Measurements from ENCODE around the gene BCAS3.

The BCAS3 gene

GRCh38 chr17:61404913-61405685 is 727.4 kb downstream of the BCAS3 start:
- DNase-seq, result no peak

- no peak for DNase-seq
These were observed 728.3 kb downstream of the BCAS3 start for GRCh38 chr17:61405686-61406536.

DNA sequence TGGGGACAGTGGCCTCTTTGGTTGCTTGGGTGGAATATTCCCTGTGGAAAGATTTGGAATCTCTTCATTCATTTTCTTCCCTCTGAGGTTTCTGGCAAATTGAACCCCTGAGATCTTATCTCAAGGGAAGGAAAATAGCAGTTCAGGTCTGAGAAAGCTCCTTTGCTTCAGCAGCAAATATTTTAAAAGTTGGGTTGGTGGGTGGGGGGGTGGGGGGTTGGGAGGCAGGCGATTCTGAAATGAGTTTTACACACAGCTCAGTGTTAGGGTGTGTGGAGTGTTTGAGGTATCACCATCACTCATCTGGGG is 728.8 kb downstream of the BCAS3 start:
- no peak for DNase-seq

DNA sequence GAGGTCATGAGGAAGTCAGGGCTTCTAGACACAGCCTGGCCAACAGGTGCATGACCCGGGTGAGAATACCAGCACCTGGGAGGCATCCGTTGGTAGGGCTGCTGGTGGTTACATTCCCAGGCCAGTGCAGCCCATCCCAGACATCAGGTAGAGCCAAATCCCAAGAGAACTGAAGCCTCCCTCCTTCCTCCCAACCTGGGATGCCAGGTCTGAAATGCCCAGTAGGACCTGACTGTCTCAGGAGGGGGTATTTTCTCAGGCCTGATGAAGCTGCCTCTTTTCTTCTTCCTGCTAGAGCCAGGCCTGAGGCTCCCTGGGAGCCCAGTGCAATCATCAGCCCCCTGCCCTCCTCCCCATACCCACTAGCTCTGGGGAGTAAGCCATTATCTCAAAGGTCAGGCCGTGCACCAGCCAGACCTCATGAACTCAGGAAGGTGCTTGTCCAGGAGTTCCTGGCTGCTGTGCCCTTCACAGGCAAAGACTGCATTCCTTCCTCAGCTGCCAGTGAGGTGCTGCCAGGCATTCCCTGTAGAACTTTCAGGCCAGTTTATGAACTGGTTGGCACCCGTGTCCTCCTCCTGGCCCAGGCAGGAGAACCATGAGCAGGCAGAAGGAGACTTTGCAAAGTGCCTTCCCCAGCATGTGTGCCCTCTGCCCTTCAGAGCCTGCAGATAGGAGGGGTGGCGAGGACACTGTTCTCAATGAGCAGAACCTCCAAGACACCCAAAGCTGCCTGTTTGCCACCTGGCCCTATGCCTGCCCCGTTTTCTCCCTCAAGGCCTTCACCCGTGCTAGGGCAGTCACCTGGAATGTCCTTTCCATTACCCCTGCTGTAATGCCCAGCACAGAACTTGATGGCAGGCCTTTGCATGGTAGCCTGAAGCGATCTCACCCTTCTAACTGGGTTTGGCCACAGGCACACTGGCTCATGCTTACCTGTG is 729.6 kb downstream of the BCAS3 start:
- DNase-seq, result no peak

- no peak for DNase-seq
These were observed 730.7 kb downstream of the BCAS3 start for GRCh38 chr17:61408151-61409041.

DNA sequence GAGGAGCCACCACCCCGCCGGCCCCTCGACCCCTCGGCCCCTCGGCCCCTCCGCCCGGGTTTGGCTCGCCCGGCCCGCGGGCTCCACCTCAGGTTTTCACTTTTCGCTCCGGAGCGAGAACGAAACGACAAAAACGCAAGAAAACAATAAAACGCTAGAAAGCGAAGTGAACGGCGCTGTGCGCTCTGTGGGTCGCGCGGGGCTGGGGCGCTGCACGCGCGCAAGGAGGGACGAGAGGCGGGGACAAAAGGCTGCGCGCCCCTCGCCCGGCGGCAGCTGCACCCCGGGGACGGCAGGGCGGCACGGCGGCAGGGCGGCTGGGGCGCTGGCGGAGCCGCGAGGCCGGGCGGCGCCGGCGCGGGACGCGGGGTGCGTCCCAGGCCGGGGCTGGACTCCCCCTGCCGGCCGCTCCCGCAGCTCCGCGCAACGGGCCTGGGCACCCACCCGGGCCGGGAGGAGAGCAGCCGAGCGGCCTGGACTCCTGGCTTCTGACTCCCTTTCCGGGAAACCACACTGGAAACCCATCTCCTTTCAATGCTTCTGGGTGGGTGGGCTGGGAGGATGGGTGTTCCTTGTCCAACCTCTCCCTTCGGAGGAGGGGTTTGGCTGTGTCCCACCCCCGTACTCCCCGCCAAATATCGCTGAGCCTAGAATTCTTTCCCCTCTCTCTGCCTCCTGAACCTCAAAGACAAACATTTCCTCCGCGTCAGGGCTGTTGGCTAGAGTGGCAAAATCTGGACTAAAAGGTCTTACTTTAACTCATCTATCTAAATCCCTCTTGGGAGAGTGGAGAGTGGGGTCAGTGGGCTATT is 731.9 kb downstream of the BCAS3 start:
- DNase-seq, result peak; percentile 65

DNA sequence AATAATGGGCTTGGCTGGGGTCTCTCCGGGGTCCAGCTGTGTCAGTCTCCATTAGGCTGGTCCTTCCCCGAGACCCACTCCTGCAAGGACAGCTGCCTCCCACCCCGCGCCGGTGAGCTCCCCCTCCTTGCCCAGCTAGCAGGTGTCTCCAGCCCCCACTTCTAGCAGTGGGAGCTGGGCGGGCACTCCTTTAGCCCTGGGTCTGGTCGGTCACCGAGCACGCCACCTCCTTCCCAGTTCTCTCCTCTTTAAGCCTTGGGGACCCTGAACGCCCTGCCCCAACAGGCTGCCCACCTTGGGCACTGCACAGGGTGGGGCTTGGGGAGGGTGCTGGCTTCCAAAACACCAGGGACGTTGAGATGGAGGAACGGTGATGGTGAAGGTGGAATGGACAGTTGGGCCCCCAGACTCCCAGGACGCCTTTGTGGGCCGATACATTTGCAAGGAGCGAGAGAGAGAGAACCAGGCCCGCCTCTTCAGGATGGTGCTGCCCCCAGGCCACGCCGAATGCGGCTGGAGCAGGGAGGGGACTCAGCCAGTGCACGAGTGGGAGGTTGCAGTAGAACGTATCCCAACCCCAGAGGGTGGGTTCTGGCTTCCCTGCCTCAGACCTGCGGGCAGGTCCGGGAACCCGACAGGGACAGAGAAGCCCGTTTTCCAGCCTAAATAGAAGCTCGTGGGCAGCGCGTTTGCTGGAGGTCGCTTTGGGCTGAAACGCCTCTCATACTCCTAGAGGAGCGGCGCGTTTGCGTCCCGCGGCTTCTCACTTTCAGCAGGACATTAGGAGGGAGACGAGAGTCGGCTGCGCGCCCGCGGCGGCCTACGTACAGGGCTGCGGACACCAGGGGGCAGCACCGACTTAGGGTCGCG is 732.7 kb downstream of the BCAS3 start:
- DNase-seq, result peak; percentile 60

DNA sequence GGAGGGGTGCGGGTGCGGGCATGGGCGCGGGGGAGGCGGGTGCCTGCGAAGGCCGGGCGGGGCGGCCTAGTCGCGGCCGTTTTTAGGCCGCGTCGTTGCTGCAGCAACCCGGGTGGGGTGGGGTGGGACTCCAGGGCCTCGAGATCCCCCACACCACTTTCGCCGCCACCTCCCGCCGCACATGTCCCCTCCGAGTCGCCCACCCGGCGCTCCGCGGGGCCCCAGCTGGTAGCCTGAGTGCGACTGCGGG is 733.3 kb downstream of the BCAS3 start:
- DNase-seq, result no peak

DNA sequence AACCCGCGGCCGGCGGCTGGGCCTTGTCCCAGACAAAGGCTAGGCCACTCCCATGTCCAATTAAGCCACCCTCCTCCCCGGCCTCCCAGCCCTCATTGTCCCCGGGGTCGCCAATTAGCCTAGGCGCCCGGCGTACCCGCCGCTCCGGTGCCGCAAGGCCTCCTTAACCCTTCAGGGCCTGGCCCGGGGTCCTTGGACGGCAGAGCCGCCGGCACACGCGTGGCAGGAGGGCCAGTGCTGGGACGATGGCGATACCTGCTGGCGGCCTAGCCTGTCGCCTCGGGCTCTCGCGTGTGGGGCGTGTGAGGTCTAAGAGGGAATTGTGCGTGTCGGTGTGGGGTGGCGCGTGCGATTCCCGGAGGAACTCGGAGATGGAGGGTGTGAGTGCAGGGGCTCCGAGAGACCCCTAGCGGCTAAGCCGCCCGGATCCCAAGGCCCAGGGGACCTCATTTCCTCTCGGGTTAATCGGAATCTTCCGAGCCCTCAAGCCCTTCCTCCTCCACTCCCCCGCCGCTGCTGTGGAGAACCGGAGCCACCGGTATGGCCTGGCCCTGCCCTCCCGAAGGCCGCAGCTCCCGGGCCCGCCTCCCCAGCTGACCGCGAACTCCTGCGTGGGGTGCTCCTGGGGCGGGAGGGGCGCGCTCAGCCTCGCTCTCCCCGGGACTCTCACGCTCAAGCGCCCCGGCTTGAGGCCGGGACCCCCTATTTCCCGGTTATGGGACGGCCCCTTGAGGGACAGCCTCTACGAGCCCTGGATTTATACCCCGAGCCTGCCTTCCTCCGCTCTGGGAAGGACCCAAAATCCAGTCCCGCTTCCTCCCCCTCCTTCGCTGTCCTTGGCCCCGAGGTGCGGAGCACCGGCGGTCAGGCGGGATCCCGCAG is 733.9 kb downstream of the BCAS3 start:
- peak; percentile 51 for DNase-seq

GRCh38 chr17:61412143-61412859 is 734.6 kb downstream of the BCAS3 start:
- peak; percentile 75 for DNase-seq

DNA sequence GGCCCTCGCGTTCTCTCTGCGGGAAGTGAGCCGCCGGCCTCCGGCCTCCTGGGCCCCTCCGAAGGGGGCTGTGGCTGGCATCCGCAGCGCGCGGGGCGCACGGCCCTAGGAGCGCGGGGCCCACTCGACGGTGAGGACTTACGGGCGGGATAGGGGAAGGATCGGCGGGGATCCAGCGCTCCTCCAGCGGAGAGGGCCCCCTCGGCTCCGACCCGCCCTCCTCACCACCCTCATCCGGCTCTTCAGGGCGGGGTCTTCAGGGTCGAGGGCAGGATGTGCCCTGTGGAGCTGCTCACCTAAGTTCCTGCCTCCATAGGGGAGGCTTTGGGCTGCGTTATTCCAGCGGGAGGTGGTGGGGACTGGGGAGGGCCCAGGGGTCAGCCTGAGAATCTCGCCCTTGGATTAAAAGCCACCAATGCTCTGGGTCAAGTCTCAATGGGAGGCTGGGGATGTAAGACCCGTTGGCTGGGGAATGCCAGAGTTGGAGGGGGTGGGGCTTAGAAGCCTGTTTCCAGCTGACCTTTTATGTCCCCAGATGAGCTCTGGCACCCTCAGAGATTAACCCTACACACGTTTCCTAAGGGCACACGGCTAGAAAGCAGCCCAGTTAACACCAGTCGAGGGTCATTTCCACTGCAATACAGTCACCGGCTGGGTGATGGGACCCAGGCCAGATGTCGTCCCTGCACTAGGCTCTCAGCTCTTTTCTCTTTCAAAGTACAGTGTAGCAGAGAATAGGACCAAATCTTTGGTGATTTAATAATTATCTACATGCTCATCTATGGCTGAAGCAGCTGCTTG is 735.4 kb downstream of the BCAS3 start:
- no peak for DNase-seq

GRCh38 chr17:61413661-61414126 is 736.0 kb downstream of the BCAS3 start:
- no peak for DNase-seq

GRCh38 chr17:61414141-61414935 is 736.7 kb downstream of the BCAS3 start:
- DNase-seq, result no peak

DNA sequence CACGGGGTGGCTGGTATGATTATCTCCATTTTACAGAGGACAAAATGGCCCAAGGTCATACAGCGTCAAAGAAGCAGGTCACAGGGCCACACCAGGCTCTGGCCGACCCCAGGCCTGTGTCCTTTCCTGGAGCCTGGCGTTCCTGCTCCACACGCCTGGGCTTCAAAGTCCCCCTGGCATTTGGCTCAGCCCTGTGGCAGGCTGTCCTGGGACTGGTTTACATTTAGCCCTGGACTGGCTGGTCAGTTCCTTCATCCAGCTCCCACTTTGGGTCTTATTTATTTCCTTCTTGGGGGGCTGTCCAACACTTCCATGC is 737.2 kb downstream of the BCAS3 start:
- DNase-seq, result no peak

GRCh38 chr17:61415374-61416210 is 737.9 kb downstream of the BCAS3 start:
- no peak for DNase-seq

DNA sequence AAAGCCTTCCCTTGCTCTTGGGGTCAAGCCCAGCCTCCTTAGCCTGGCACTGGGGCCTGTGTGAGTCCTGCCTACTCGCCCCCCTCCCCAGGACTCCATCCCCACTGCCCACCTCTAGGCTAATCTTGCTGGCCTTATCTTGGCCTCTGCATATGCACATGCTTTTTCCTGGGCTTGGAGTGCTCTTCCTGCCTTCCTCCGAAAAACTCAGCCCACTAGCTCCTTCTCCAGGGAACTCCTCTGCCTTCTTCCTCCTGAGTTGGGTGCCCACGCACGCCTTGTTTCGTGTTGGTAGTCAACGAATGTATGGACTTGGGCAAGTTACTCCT is 738.5 kb downstream of the BCAS3 start:
- DNase-seq, result no peak

All from fibroblast of skin of right quadriceps (primary cell).